AG04449 (cell line): ENCODE measurements around the gene RDX.
"Not testable (repeated sequence)": the region's sequence is repeated elsewhere in the genome, so short reads cannot be mapped to it uniquely, and the experiment has no call there.

Source experiments
- CTCF ChIA-PET: fragments of 350-600 bp; formaldehyde crosslinking; extraction: SDS; loops from one replicate; lab custom pipeline; 2021; ENCODE audit warnings: antibody characterized with exemption; lab: Yijun Ruan, JAX
- POLR2A ChIA-PET: fragments of 400-600, 350-600 bp; formaldehyde crosslinking; extraction: SDS; loops from one replicate; lab custom pipeline; 2020; ENCODE audit warnings: antibody characterized with exemption, inconsistent platforms; lab: Yijun Ruan, JAX
- DNase-seq: peaks from one replicate; pipeline ENCODE4 v3.0.0-alpha.2; 2010; ENCODE audit warnings: low read depth, low spot score
- H3K4me3 ChIP-seq: 2 replicates; pipeline ENCODE4 v1.5.1; 2011; ENCODE audit warnings: low read depth, mild to moderate bottlenecking, control low read depth, low read length
- CTCF ChIP-seq: IDR thresholded peaks from one replicate; pipeline ENCODE4 v1.5.1; 2011; ENCODE audit warnings: mild to moderate bottlenecking, moderate library complexity, low read length, control low read depth, inconsistent platforms; ENCODE audit not compliant: insufficient read depth; ENCODE audit errors: missing control alignments

The RDX gene

DNA sequence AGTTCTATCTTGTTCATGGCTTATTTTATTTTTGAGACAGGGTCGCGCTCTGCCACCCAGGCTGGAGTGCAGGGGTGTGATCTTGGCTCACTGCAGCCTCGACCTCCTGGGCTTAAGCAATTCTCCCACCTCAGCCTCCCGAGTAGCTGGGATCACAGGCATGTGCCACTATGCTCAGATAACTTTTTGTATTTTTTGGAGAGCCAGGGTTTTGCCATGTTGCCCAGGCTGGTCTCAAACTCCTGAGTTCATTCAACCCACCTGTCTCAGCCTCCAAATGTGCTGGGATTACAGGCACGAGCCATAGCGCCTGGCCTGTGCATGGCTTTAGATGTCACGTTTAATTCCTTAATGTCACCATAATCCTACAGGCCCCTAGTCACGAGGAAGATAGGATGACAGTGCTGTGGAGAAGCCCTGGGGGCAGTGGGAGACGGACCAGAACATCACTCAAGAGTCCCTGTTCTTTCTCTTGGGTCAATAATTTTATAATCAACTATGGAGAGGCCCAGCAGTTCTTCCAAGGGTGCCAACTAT lies 99.5 kb downstream of the RDX start:
- H3K4me3 ChIP-seq = no peak overlapping the region
- DNase-seq = no peak
- no peak for TF ChIP-seq CTCF
- POLR2A ChIA-PET = no interaction called here
- CTCF ChIA-PET = interaction anchor here (1.1 to 14.3 kb wide), 5 partner anchors 148 to 243 kb away, joined by 3 to 206 read pairs (median 88); partner anchors contain the start of gene FDX1

GRCh38 chr11:110196241-110196754 lies 100.1 kb downstream of the RDX start:
- H3K4me3 ChIP-seq = no peak overlapping the region
- TF ChIP-seq CTCF = no peak
- ChIA-PET CTCF (interaction anchor here (1.8 to 14.3 kb wide), 4 partner anchors 170 to 252 kb away, joined by 6 to 206 read pairs (median 146); partner anchors contain the start of gene FDX1), POLR2A (no interaction called here)
- DNase-seq = no peak

GRCh38 chr11:110194211-110194766 lies 102.1 kb downstream of the RDX start:
- POLR2A ChIA-PET, DNase-seq, H3K4me3 ChIP-seq: not testable (repeated sequence)
- CTCF ChIA-PET = interaction anchor here (0.6 to 14.3 kb wide), 4 partner anchors 11 to 249 kb away, joined by 3 to 205 read pairs (median 4); partner anchors contain the start of gene FDX1

GRCh38 chr11:110192604-110193282 lies 103.7 kb downstream of the RDX start:
- H3K4me3 ChIP-seq, POLR2A ChIA-PET, DNase-seq: not testable (repeated sequence)
- CTCF ChIA-PET = interaction anchor here (1.7 to 14.3 kb wide), 3 partner anchors 8 to 246 kb away, joined by 3 to 205 read pairs (median 13); partner anchors contain the start of gene FDX1

- ChIA-PET POLR2A (no interaction called here), CTCF (interaction anchor here (0.7 to 2.3 kb wide), 2 partner anchors 10 to 244 kb away, joined by 3 to 13 read pairs; no protein-coding TSS in a partner anchor)
- TF ChIP-seq CTCF = no peak
- no peak overlapping the region for H3K4me3 ChIP-seq
- no peak for DNase-seq
Measured at GRCh38 chr11:110190885-110191284, 105.5 kb downstream of the RDX start.

- no peak overlapping the region for H3K4me3 ChIP-seq
- ChIA-PET POLR2A (no interaction called here), CTCF (interaction anchor here (1.4 to 2.3 kb wide), 2 partner anchors 12 to 14 kb away, joined by 8 read pairs; no protein-coding TSS in a partner anchor)
- no peak for TF ChIP-seq CTCF
- no peak for DNase-seq
Measured at GRCh38 chr11:110187731-110188130, 108.7 kb downstream of the RDX start.

DNA sequence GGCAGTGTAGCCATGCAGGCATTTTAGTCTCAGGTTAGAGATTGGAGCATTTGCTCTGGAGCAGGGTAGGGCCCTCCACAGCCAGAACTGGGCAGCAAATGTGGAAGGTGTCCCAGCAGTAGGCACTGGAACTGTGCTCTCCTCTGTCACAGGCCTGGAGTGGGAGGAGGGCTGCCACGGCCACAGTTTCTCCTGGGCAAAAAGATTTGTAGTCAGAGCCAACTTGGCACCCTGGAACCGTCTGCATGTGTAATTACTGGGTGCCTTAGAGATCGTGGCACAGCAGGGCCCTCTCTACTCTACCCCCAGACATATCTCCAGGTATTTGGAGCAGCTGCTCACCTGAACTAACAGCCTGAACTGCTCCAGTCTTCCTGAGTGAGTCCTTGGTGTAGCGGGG lies 109.5 kb downstream of the RDX start:
- ChIA-PET CTCF (interaction anchor here (2.3 to 4.6 kb wide), 2 partner anchors 12 to 15 kb away, joined by 8 to 22 read pairs; no protein-coding TSS in a partner anchor), POLR2A (no interaction called here)
- TF ChIP-seq CTCF = no peak
- no peak overlapping the region for H3K4me3 ChIP-seq
- DNase-seq = no peak
